ENCODE results near the gene RAB28. TPM values are rescaled to one million over a fixed set of nuclear protein-coding genes. Genes with fewer than 3 reads are reported as not detected.

RAB28 gene
- total and polyA plus RNA-seq, 7 donors: 12.7 to 32.1 (median 24.1) TPM

DNA sequence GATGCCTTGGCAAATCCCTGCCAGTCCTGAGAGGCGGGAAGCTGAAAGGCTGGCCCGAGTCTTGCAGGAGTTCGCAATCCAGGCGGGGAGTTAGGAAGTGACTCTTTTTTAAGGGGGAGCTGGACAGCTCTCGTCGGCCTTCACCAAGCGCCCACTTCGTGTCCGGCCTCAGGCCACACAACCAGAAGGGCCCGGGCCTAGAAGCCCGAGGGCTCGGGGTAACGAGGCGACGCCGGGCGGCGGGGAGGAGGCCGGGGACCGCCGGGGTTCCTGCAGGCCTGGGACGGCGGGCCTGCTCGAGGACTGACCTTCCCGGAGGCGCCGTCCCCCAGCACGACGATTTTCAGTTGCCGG is 395 bp downstream of the RAB28 start:
- WGBS, 2 donors: 0 to 1% methylated on average over 30 of the region's 30 CpGs
- H3K9me3 ChIP-seq: no peaks in the 10 kb centered on the region
- peak overlapping the region; percentile 95 to 97 (median 96) for H3K27ac ChIP-seq
- peak overlapping the region; percentile 80 to 92 (median 90) for H3K4me3 ChIP-seq
- DNase-seq: peak; percentile 85
- peaks cover 0 to under 1% (median 0%) of the 10 kb centered on the region in 4 donors for H3K36me3 ChIP-seq
- peaks cover 0 to 33% (median 17%) of the 10 kb centered on the region in 4 donors for H3K4me1 ChIP-seq
- no peaks in the 10 kb centered on the region for H3K27me3 ChIP-seq
- TF ChIP-seq POLR2A (IDR thresholded peaks at IDR 0.05): no peak
- peak in 1 of 4 donors; percentile 6 for TF ChIP-seq POLR2AphosphoS5 (IDR thresholded peaks at IDR 0.05)
- TF ChIP-seq, protein P1, sequence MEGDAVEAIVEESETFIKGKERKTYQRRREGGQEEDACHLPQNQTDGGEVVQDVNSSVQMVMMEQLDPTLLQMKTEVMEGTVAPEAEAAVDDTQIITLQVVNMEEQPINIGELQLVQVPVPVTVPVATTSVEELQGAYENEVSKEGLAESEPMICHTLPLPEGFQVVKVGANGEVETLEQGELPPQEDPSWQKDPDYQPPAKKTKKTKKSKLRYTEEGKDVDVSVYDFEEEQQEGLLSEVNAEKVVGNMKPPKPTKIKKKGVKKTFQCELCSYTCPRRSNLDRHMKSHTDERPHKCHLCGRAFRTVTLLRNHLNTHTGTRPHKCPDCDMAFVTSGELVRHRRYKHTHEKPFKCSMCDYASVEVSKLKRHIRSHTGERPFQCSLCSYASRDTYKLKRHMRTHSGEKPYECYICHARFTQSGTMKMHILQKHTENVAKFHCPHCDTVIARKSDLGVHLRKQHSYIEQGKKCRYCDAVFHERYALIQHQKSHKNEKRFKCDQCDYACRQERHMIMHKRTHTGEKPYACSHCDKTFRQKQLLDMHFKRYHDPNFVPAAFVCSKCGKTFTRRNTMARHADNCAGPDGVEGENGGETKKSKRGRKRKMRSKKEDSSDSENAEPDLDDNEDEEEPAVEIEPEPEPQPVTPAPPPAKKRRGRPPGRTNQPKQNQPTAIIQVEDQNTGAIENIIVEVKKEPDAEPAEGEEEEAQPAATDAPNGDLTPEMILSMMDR (IDR thresholded peaks at IDR 0.05): no peak
- no peak for TF ChIP-seq EP300 (IDR thresholded peaks at IDR 0.05)
- intact Hi-C loops (cut with DNase I): loop anchor here (2.0 to 10.0 kb wide), 4 partner anchors 61 to 631 kb away; partner anchors contain the start of genes BOD1L1 and NKX3-2

GRCh38 chr4:13483136-13483767 is 888 bp downstream of the RAB28 start:
- Histone ChIP-seq H3K4me3 (peak overlapping the region; percentile 80 to 92 (median 90)), H3K4me1 (peaks cover 0 to 33% (median 17%) of the 10 kb centered on the region in 4 donors), H3K9me3 (no peaks in the 10 kb centered on the region), H3K36me3 (peaks cover 0 to 4% (median 0%) of the 10 kb centered on the region in 4 donors), H3K27me3 (no peaks in the 10 kb centered on the region), H3K27ac (peak overlapping the region; percentile 95 to 97 (median 96))
- TF ChIP-seq, protein P1 (IDR thresholded peaks at IDR 0.05): no peak
- TF ChIP-seq POLR2AphosphoS5 (IDR thresholded peaks at IDR 0.05): peak in 1 of 4 donors; percentile 29
- no peak for DNase-seq
- intact Hi-C loops (cut with DNase I): loop anchor here (5.0 to 10.0 kb wide), 2 partner anchors 142 to 631 kb away; partner anchors contain the start of gene BOD1L1
- WGBS, 2 donors: 19 to 29% methylated on average over 17 of the region's 17 CpGs

GRCh38 chr4:13481569-13481968 is 2.6 kb downstream of the RAB28 start:
- intact Hi-C loops (cut with DNase I): loop anchor here (5.0 to 10.0 kb wide), 2 partner anchors 143 to 629 kb away; partner anchors contain the start of gene BOD1L1
- WGBS, 2 donors: 41 to 60% methylated on average over 1 of the region's 1 CpG
- peaks cover 0 to 38% (median 17%) of the 10 kb centered on the region in 4 donors for H3K4me1 ChIP-seq

DNA sequence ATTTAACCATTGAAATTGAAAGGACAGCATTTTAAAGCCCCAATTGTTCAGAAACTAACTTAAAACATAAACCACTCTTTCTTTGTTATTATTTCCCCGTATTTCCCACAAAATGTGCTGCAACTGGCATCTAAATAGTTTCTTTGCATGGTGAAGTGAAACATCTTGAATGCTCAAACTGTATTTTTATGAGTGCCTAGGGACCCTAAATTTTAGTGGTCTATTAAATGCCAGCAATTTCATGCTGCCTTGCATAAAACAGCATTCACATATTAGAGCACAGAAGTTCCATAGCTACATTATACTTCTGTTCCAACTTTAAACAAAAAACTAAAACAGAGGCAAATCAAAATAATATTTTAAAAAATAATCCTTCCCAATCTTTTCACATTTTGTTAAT is 5.4 kb downstream of the RAB28 start:
- H3K27me3 ChIP-seq: no peaks in the 10 kb centered on the region
- H3K36me3 ChIP-seq: peaks cover 0 to 11% (median 2%) of the 10 kb centered on the region in 4 donors
- no peak overlapping the region for H3K4me3 ChIP-seq
- H3K4me1 ChIP-seq: peaks cover 0 to 35% (median 17%) of the 10 kb centered on the region in 4 donors
- 92 to 94% methylated on average over 1 of the region's 1 CpG for whole genome bisulfite sequencing, 2 donors
- no peaks in the 10 kb centered on the region for H3K9me3 ChIP-seq
- intact Hi-C loops (cut with DNase I): no loop called here
- H3K27ac ChIP-seq: peak overlapping the region in 2 of 4 donors; percentile 15 to 97
- no peak for DNase-seq
- TF ChIP-seq POLR2A (IDR thresholded peaks at IDR 0.05): no peak
- TF ChIP-seq, protein P1 (IDR thresholded peaks at IDR 0.05): no peak
- TF ChIP-seq POLR2AphosphoS5 (IDR thresholded peaks at IDR 0.05): no peak
- no peak for TF ChIP-seq EP300 (IDR thresholded peaks at IDR 0.05)

More at GRCh38 chr4:13481569-13481968, 2.6 kb downstream of the RAB28 start:
- Histone ChIP-seq H3K27me3 (no peaks in the 10 kb centered on the region), H3K4me3 (no peak overlapping the region), H3K36me3 (peaks cover 0 to 8% (median 2%) of the 10 kb centered on the region in 4 donors), H3K27ac (peak overlapping the region in 3 of 4 donors; percentile 6 to 97 (median 97)), H3K9me3 (no peaks in the 10 kb centered on the region)
- no peak for DNase-seq
- TF ChIP-seq POLR2A (IDR thresholded peaks at IDR 0.05): no peak
- peak in 2 of 4 donors; percentile 16 to 52 for TF ChIP-seq POLR2AphosphoS5 (IDR thresholded peaks at IDR 0.05)

- intact Hi-C loops (cut with DNase I): no loop called here
- Histone ChIP-seq H3K27me3 (no peaks in the 10 kb centered on the region), H3K9me3 (no peaks in the 10 kb centered on the region), H3K4me3 (no peak overlapping the region), H3K36me3 (peaks cover 0 to 16% (median 2%) of the 10 kb centered on the region in 4 donors), H3K4me1 (peaks cover 0 to 32% (median 14%) of the 10 kb centered on the region in 4 donors), H3K27ac (no peak overlapping the region)
- WGBS, 2 donors: 94 to 98% methylated on average over 2 of the region's 2 CpGs
- no peak for DNase-seq
- TF ChIP-seq, protein P1 (IDR thresholded peaks at IDR 0.05): no peak
- TF ChIP-seq EP300 (IDR thresholded peaks at IDR 0.05) (no peak), POLR2AphosphoS5 (IDR thresholded peaks at IDR 0.05) (no peak), POLR2A (IDR thresholded peaks at IDR 0.05) (no peak)
Measured at GRCh38 chr4:13478131-13478530, 6.0 kb downstream of the RAB28 start.
